Immature natural killer cell (primary cell): ENCODE results near the gene CDC42BPA. TPM values are rescaled to one million over a fixed set of nuclear protein-coding genes. Genes with fewer than 3 reads are reported as not detected.
"Not testable (repeated sequence)": the region's sequence is repeated elsewhere in the genome, so short reads cannot be mapped to it uniquely, and the experiment has no call there.

Source experiments
- DNase-seq, 3 donors: peaks; one replicate each; pipeline ENCODE4 v3.0.0; 2022; ENCODE audit warnings: mixed read lengths in 1 of 3
- H3K27ac Mint-ChIP-seq, 6 donors: one replicate each; pipeline ENCODE4 v1.8.0; 2020; ENCODE audit warnings: mixed read lengths in 6 of 6, mild to moderate bottlenecking in 5 of 6, inconsistent platforms in 4 of 6, moderate library complexity in 3 of 6
- H3K27me3 Mint-ChIP-seq, 3 donors: one replicate each; pipeline ENCODE4 v1.8.0; 2020 to 2021; ENCODE audit warnings: low read depth in 3 of 3, mild to moderate bottlenecking in 3 of 3, mixed read lengths in 3 of 3, moderate library complexity in 3 of 3, inconsistent platforms in 1 of 3
- H3K36me3 Mint-ChIP-seq, 3 donors: one replicate each; pipeline ENCODE4 v1.8.0; 2020; ENCODE audit warnings: mixed read lengths in 3 of 3, inconsistent platforms in 2 of 3, mild to moderate bottlenecking in 2 of 3
- H3K4me1 Mint-ChIP-seq, 2 donors: one replicate each; pipeline ENCODE4 v1.8.0; 2020; ENCODE audit warnings: inconsistent platforms in 2 of 2, mild to moderate bottlenecking in 2 of 2, mixed read lengths in 2 of 2, moderate library complexity in 1 of 2
- H3K4me3 Mint-ChIP-seq, 5 donors: one replicate each; pipeline ENCODE4 v1.8.0; 2020; ENCODE audit warnings: mild to moderate bottlenecking in 5 of 5, mixed read lengths in 5 of 5, inconsistent platforms in 3 of 5, moderate library complexity in 3 of 5
- H3K9me3 Mint-ChIP-seq, 6 donors: one replicate each; pipeline ENCODE4 v1.8.0; 2020; ENCODE audit warnings: mild to moderate bottlenecking in 6 of 6, mixed read lengths in 6 of 6, inconsistent platforms in 4 of 6, moderate library complexity in 3 of 6
- polyA plus RNA-seq, 3 donors: library from polyadenylated mRNA; unstranded; fragments of 300-500 nt; fragmentation: Illumina TruSeq; gene quantifications; one replicate each; pipeline ENCODE4 v1.2.3, GENCODE V29; 2021

The CDC42BPA gene
- polyA plus RNA-seq, 3 donors from 2014 or later: 0.13 to 0.67 TPM; not detected in 1

DNA sequence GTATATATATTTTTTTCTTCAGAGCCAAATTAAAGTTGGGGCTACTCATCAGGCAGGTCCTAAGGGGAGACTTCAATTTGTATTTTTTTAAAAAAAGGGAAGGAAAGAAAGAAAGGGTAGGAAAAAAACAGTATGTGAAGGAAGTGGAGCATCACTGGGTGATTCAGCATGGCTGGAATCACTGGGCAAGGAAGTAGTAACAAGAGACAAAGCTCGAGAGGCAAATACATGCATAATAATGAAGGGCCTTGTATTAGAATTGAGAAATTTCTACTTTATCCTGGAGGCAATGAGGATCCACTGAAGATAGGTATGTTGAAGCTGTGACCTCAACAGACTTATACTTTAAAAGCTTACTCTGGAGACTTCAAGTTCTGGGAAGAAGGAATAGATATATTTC, 193.8 kb downstream of the CDC42BPA start:
- no peak for DNase-seq
- Mint-ChIP-seq H3K9me3 (no peaks in the 10 kb centered on the region), H3K36me3 (no peaks in the 10 kb centered on the region), H3K4me3 (no peak overlapping the region), H3K27me3 (peaks cover 5 to 8% (median 6%) of the 10 kb centered on the region in 3 donors), H3K4me1 (no peaks in the 10 kb centered on the region), H3K27ac (no peak overlapping the region)

- H3K4me3 Mint-ChIP-seq: no peak overlapping the region
- H3K4me1 Mint-ChIP-seq: no peaks in the 10 kb centered on the region
- no peak overlapping the region for H3K27ac Mint-ChIP-seq
- DNase-seq: no peak
- peaks cover 0 to 2% (median 0%) of the 10 kb centered on the region in 6 donors for H3K9me3 Mint-ChIP-seq
- H3K27me3 Mint-ChIP-seq: peaks cover 2 to 6% (median 5%) of the 10 kb centered on the region in 3 donors
- no peaks in the 10 kb centered on the region for H3K36me3 Mint-ChIP-seq
Measured at GRCh38 chr1:227120826-227121225, 197.5 kb downstream of the CDC42BPA start.

GRCh38 chr1:227112538-227112937, 205.8 kb downstream of the CDC42BPA start:
- Mint-ChIP-seq H3K27ac (no peak overlapping the region), H3K4me3 (no peak overlapping the region), H3K36me3 (no peaks in the 10 kb centered on the region), H3K4me1 (no peaks in the 10 kb centered on the region), H3K27me3 (peaks cover 3 to 14% (median 8%) of the 10 kb centered on the region in 3 donors), H3K9me3 (peaks cover 0 to 2% (median 0%) of the 10 kb centered on the region in 6 donors)
- no peak for DNase-seq

DNA sequence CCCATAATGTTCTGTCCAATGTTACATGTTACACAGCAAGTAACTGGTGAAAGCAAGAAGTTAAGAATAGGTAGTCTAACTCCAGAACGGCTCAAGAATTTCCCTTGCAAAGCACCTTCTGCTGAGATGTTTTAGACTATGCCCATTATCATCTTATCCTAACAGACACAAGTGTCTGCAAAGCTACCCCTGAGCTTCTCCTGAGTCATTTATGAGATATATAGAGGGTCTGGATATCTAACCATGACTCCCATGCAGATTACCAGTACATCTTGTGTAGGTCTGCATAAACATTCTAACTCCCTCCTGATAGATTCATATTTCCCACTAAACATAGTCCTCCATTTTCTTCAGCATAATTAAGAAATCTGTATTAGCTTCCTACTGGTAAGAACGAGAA, 206.5 kb downstream of the CDC42BPA start:
- Mint-ChIP-seq H3K9me3 (peaks cover 0 to 2% (median 0%) of the 10 kb centered on the region in 6 donors), H3K27me3 (peaks cover 3 to 16% (median 8%) of the 10 kb centered on the region in 3 donors), H3K4me1 (no peaks in the 10 kb centered on the region), H3K36me3 (no peaks in the 10 kb centered on the region), H3K4me3 (no peak overlapping the region), H3K27ac (no peak overlapping the region)
- no peak for DNase-seq

DNA sequence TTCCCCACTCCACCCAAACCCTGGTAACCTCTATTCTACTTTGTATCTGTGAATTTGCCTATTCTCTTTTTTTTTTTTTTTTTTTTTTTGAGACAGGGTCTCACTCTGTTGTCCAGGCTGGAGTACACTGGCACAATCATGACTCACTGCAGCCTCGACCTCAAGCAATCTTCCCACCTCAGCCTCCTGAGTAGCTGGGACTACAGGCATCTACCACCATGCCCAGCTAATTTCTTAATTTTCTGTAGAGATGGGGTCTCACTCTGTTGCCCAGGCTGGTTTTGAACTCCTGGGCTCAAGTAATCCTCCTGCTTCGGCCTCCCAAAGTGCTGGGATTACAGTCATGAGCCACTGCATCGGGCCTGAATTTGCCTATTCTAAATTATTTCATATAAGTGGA, 213.0 kb downstream of the CDC42BPA start:
- H3K27ac Mint-ChIP-seq, H3K4me1 Mint-ChIP-seq, H3K4me3 Mint-ChIP-seq: not testable (repeated sequence)

GRCh38 chr1:227102056-227102455, 216.2 kb downstream of the CDC42BPA start:
- H3K27ac Mint-ChIP-seq: no peak overlapping the region
- H3K27me3 Mint-ChIP-seq: peaks cover 2 to 5% (median 5%) of the 10 kb centered on the region in 3 donors
- no peak overlapping the region for H3K4me3 Mint-ChIP-seq
- no peaks in the 10 kb centered on the region for H3K9me3 Mint-ChIP-seq
- no peak for DNase-seq
- no peaks in the 10 kb centered on the region for H3K36me3 Mint-ChIP-seq
- H3K4me1 Mint-ChIP-seq: no peaks in the 10 kb centered on the region

More for the DNA sequence above, 213.0 kb downstream of the CDC42BPA start:
- not testable (repeated sequence) for DNase-seq, H3K27me3 Mint-ChIP-seq, H3K36me3 Mint-ChIP-seq, H3K9me3 Mint-ChIP-seq

DNA sequence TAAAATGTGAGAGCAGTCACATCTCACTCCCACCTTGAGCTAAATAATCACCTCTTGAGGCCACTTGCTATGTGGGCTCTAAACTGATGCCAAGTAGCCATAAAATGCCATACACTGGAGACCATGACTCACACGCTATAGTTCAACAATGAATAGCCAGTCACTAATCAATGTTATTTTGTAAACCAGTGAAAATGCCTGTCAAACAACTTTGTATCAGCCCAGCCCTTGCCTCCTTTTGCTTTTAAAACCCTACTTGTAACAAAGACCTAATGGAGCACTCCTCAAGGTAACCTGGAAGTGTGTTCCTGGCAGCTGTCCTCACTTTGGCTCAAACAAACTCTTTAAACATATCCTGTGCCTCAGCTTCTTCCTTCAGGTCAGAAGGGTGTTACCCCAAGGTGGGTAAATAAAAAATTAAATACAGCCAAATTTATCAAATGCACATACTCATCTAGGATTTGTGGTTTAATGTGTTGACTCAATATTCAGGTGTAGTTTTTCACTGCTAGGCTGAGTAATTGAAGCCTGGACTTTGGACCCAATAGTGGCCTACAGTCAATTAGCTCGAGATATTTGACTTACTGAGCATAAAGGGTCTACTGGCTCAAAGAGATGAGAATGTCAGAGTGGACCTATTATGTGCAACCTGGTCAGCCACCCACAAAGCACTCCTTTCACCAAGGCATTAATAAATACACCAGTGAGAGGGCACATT, 223.9 kb downstream of the CDC42BPA start:
- Mint-ChIP-seq H3K27me3 (peaks cover 0 to 3% (median 1%) of the 10 kb centered on the region in 3 donors), H3K9me3 (no peaks in the 10 kb centered on the region), H3K4me3 (no peak overlapping the region), H3K4me1 (no peaks in the 10 kb centered on the region), H3K27ac (no peak overlapping the region), H3K36me3 (no peaks in the 10 kb centered on the region)
- no peak for DNase-seq

GRCh38 chr1:227093309-227093708, 225.0 kb downstream of the CDC42BPA start:
- H3K27me3 Mint-ChIP-seq: peaks cover 0 to 5% (median 1%) of the 10 kb centered on the region in 3 donors
- no peaks in the 10 kb centered on the region for H3K4me1 Mint-ChIP-seq
- DNase-seq: no peak
- H3K36me3 Mint-ChIP-seq: no peaks in the 10 kb centered on the region
- H3K27ac Mint-ChIP-seq: no peak overlapping the region
- no peak overlapping the region for H3K4me3 Mint-ChIP-seq
- no peaks in the 10 kb centered on the region for H3K9me3 Mint-ChIP-seq

GRCh38 chr1:227092069-227092468, 226.2 kb downstream of the CDC42BPA start:
- no peaks in the 10 kb centered on the region for H3K36me3 Mint-ChIP-seq
- H3K4me3 Mint-ChIP-seq: no peak overlapping the region
- H3K9me3 Mint-ChIP-seq: no peaks in the 10 kb centered on the region
- peaks cover 0 to 5% (median 1%) of the 10 kb centered on the region in 3 donors for H3K27me3 Mint-ChIP-seq
- no peaks in the 10 kb centered on the region for H3K4me1 Mint-ChIP-seq
- DNase-seq: no peak
- H3K27ac Mint-ChIP-seq: no peak overlapping the region

DNA sequence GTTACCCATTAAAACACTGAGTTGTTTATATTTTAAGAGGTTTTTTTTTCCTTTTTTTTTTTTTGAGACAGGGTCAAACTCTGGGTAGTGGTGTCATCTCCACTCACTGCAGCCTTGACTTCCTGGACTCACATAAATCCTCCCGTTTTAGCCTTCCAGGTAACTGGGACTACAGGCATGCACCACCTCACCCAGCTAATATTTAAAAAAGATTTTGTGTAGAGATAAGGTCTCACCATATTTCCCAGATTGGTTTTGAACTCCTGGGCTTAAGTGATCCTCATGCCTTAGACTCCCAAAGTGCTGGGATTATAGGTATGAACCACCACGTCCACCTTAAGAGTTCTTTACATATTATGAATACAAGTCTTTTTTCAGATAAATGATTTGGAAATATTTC, 231.7 kb downstream of the CDC42BPA start:
- DNase-seq: no peak
- Mint-ChIP-seq H3K9me3 (peaks cover 0 to 15% (median 5%) of the 10 kb centered on the region in 6 donors), H3K27ac (no peak overlapping the region), H3K27me3 (peaks cover 0 to 12% (median 7%) of the 10 kb centered on the region in 3 donors), H3K36me3 (peaks cover 0 to 6% (median 3%) of the 10 kb centered on the region in 3 donors), H3K4me3 (no peak overlapping the region), H3K4me1 (no peaks in the 10 kb centered on the region)

- H3K4me3 Mint-ChIP-seq: no peak overlapping the region
Measured at GRCh38 chr1:227082999-227083746, 235.1 kb downstream of the CDC42BPA start.

GRCh38 chr1:227077783-227078182, 240.5 kb downstream of the CDC42BPA start:
- no peak for DNase-seq
- Mint-ChIP-seq H3K27ac (no peak overlapping the region), H3K4me3 (no peak overlapping the region), H3K9me3 (peaks cover 0 to 2% (median 0%) of the 10 kb centered on the region in 6 donors), H3K4me1 (no peaks in the 10 kb centered on the region), H3K36me3 (peaks cover 0 to 1% (median 0%) of the 10 kb centered on the region in 3 donors), H3K27me3 (peaks cover 2 to 7% (median 4%) of the 10 kb centered on the region in 3 donors)

More at GRCh38 chr1:227082999-227083746, 235.1 kb downstream of the CDC42BPA start:
- Mint-ChIP-seq H3K27me3 (peaks cover 2 to 14% (median 11%) of the 10 kb centered on the region in 3 donors), H3K4me1 (no peaks in the 10 kb centered on the region), H3K36me3 (peaks cover 0 to 6% (median 3%) of the 10 kb centered on the region in 3 donors), H3K9me3 (peaks cover 0 to 15% (median 5%) of the 10 kb centered on the region in 6 donors), H3K27ac (no peak overlapping the region)
- no peak for DNase-seq

DNA sequence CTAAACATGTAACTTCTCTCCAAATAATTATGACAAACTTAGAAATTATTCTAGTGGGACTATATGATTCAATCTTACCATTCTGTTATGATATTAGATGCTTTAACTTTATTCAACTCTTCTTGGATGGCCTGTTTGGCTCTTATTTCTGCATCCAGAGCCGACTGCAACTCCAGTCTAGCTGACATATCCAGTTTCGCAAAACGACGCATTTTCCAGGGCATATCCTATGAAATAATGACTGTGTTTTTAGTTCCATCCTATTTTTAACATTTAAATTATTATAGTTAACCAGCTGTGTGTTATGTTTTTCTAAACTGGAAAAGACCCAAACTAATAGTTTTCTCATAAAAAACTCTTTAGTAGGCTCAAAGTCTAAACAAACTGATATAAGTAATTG, 244.5 kb downstream of the CDC42BPA start:
- H3K4me3 Mint-ChIP-seq: no peak overlapping the region
- H3K36me3 Mint-ChIP-seq: no peaks in the 10 kb centered on the region
- no peaks in the 10 kb centered on the region for H3K9me3 Mint-ChIP-seq
- H3K27ac Mint-ChIP-seq: no peak overlapping the region
- no peaks in the 10 kb centered on the region for H3K4me1 Mint-ChIP-seq
- peaks cover 0 to 2% (median 0%) of the 10 kb centered on the region in 3 donors for H3K27me3 Mint-ChIP-seq
- DNase-seq: no peak

DNA sequence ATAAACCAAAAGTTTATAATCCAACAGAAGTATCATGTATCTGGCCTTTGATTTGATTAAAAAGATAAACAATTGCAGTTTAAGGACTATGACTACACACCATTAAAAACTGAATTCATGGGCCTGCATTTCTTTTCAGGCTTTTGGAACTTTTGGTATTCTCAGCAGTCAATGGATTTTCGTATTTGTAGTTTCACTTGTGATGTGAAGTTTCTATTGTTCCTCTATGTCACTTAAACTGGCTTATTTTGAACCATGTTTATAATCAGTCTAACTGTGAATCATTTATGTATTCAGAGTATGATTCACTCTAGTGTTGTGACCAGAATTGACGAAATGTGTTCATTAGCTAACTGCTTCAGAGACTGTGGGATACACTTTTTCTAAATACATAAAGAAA, 245.3 kb downstream of the CDC42BPA start:
- Mint-ChIP-seq H3K4me3 (no peak overlapping the region), H3K36me3 (no peaks in the 10 kb centered on the region), H3K9me3 (no peaks in the 10 kb centered on the region), H3K27ac (no peak overlapping the region), H3K27me3 (no peaks in the 10 kb centered on the region), H3K4me1 (no peaks in the 10 kb centered on the region)
- DNase-seq: no peak
